ENCODE results near the gene JAM3.
"Not testable (repeated sequence)": the region's sequence is repeated elsewhere in the genome, so short reads cannot be mapped to it uniquely, and the experiment has no call there.

Gene JAM3

GRCh38 chr11:134060316-134060715, 8.6 kb upstream of the JAM3 start:
- in situ Hi-C loops (cut with MboI; ENCODE audit: low sequenced_read_pairs) = no loop called here

GRCh38 chr11:134062265-134063123, 6.4 kb upstream of the JAM3 start:
- in situ Hi-C loops (cut with MboI; ENCODE audit: low sequenced_read_pairs) = no loop called here

- in situ Hi-C loops (cut with MboI; ENCODE audit: low sequenced_read_pairs) = no loop called here
Observed at GRCh38 chr11:134063124-134063495, 5.8 kb upstream of the JAM3 start.

GRCh38 chr11:134063991-134064747, 4.7 kb upstream of the JAM3 start:
- in situ Hi-C loops (cut with MboI; ENCODE audit: low sequenced_read_pairs) = no loop called here

GRCh38 chr11:134065381-134065780, 3.5 kb upstream of the JAM3 start:
- in situ Hi-C loops (cut with MboI; ENCODE audit: low sequenced_read_pairs) = no loop called here

- in situ Hi-C loops (cut with MboI; ENCODE audit: low sequenced_read_pairs) = no loop called here
Observed at GRCh38 chr11:134066943-134067885, 1.7 kb upstream of the JAM3 start.

GRCh38 chr11:134069426-134070341, 812 bp downstream of the JAM3 start:
- in situ Hi-C loops (cut with MboI; ENCODE audit: low sequenced_read_pairs) = no loop called here

- in situ Hi-C loops (cut with MboI; ENCODE audit: low sequenced_read_pairs) = no loop called here
Observed at GRCh38 chr11:134070342-134070845, 1.5 kb downstream of the JAM3 start.

- in situ Hi-C loops (cut with MboI; ENCODE audit: low sequenced_read_pairs) = no loop called here
Observed at GRCh38 chr11:134071306-134071705, 2.4 kb downstream of the JAM3 start.

- in situ Hi-C loops (cut with MboI; ENCODE audit: low sequenced_read_pairs) = no loop called here
Observed at GRCh38 chr11:134071766-134072402, 3.0 kb downstream of the JAM3 start.

GRCh38 chr11:134072844-134073243, 4.0 kb downstream of the JAM3 start:
- in situ Hi-C loops (cut with MboI; ENCODE audit: low sequenced_read_pairs) = no loop called here

- in situ Hi-C loops (cut with MboI; ENCODE audit: low sequenced_read_pairs) = no loop called here
Observed at GRCh38 chr11:134074346-134074745, 5.5 kb downstream of the JAM3 start.

GRCh38 chr11:134074766-134075165, 5.9 kb downstream of the JAM3 start:
- in situ Hi-C loops (cut with MboI; ENCODE audit: low sequenced_read_pairs) = no loop called here

GRCh38 chr11:134079317-134079716, 10.4 kb downstream of the JAM3 start:
- in situ Hi-C loops (cut with MboI; ENCODE audit: low sequenced_read_pairs) = no loop called here

GRCh38 chr11:134081258-134081657, 12.4 kb downstream of the JAM3 start:
- in situ Hi-C loops (cut with MboI; ENCODE audit: low sequenced_read_pairs) = not testable (repeated sequence)

- in situ Hi-C loops (cut with MboI; ENCODE audit: low sequenced_read_pairs) = no loop called here
Observed at GRCh38 chr11:134082990-134083389, 14.1 kb downstream of the JAM3 start.

- in situ Hi-C loops (cut with MboI; ENCODE audit: low sequenced_read_pairs) = no loop called here
Observed at GRCh38 chr11:134086376-134086775, 17.5 kb downstream of the JAM3 start.

- in situ Hi-C loops (cut with MboI; ENCODE audit: low sequenced_read_pairs) = not testable (repeated sequence)
Observed at GRCh38 chr11:134092006-134092405, 23.1 kb downstream of the JAM3 start.

GRCh38 chr11:134097166-134097565, 28.3 kb downstream of the JAM3 start:
- in situ Hi-C loops (cut with MboI; ENCODE audit: low sequenced_read_pairs) = no loop called here
